Measurements from ENCODE around the gene PTPRN2.

Gene PTPRN2

DNA sequence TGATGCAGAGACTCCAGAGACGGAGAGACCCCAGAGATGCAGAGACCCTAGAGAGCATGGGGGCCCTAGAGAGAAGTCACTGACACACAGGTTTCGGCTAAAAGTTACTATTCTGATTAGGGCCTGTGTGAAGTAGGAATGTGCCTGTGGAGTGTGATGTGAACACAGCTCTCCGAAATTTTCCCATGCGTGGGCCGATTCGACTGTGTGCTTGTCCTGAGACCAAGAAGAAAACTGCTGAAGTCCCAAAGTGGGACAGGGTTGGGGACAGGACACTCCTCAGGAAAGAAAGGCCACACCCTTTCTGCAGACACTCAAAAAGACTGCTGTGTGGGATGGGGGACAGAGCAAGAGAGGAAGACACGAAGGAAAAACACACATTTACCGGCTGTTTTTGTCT lies 533.5 kb downstream of the PTPRN2 start:
- TF ChIP-seq GATA3 (IDR thresholded peaks at IDR 0.05; ENCODE audit: low read depth, low read length), result no peak
- no peak for TF ChIP-seq GATA2 (IDR thresholded peaks at IDR 0.05; ENCODE audit: low read depth, low read length)

DNA sequence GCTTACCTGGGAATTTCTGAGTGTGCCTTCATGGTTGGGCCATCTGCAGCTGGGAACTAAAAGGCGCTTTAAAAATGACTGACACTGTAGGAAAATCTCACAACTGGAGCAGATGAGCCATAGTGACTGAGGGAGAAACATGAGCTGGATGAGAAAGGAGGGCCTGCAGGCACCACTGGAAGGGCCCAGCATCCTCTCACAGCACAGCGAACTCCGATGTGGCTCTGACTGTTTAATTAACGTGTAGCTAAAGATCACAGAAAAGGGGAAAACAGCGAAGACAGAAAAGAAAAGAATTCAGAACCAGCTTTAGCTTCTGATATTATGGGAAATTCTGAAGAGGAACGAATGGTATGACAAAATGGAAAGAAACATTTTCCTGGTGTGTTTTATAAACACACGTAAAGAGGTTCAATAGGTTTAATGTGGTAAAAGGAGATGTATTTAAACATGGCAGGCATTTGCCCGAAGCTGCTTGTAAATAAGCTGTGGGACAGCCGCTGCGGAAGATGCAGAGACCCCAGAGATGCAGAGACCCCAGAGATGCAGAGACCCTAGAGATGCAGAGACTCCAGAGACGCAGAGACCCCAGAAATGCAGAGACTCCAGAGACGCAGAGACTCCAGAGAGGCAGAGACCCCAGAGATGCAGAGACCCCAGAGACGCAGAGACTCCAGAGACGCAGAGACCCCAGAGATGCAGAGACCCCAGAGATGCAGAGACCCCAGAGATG lies 534.3 kb downstream of the PTPRN2 start:
- TF ChIP-seq GATA3 (IDR thresholded peaks at IDR 0.05; ENCODE audit: low read depth, low read length) (no peak), GATA2 (IDR thresholded peaks at IDR 0.05; ENCODE audit: low read depth, low read length) (no peak)

DNA sequence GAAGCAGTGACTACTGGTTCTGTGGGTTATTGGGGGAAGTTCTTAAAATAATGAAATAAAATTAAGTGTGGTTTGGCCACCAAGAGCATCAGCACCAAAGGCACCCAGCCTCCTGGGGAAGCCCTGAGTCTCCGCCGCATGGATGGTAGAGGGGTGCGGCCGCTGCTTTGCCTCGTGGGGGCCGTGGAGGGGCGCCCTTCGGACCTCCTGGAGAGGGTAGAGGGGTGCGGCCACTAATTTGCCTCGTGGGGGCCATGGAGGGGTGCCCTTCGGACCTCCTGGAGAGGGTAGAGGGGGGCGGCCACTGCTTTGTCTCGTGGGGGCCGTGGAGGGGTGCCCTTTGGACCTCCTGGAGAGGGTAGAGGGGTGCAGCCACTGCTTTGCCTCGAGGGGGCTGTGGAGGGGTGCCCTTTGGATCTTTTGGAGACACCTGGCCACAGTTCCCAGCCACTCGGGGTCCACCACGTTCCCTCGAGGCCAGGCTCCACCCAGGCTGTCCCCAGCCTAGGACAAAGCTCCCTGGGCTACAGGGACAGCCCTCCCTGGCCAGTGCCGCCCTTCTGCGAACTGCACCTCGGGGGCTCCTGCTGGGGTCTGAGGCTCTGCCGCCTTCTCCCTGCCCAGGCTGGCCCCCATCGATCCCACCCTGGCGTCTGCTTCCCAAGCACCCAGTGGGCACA lies 535.1 kb downstream of the PTPRN2 start:
- no peak for TF ChIP-seq GATA2 (IDR thresholded peaks at IDR 0.05; ENCODE audit: low read depth, low read length)
- no peak for TF ChIP-seq GATA3 (IDR thresholded peaks at IDR 0.05; ENCODE audit: low read depth, low read length)

DNA sequence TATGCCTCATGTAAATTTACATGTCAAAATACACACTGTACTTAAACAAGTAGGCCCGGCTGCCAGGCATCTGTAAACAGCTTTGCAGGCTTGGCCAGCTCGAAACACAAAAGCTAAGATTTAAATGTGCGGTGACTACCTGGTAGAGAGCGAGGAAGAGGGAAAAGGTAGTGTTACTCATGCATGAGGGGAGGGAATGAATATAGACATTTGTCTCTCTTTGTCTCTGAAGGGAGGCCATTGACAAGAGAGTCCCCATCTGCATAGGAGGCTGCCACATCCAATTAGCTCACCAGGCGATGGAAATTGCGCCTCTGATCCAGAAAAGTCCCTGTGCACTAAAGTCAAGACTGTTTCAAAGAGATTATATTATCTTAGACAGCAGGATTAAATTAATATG lies 535.8 kb downstream of the PTPRN2 start:
- TF ChIP-seq GATA3 (IDR thresholded peaks at IDR 0.05; ENCODE audit: low read depth, low read length) (no peak), GATA2 (IDR thresholded peaks at IDR 0.05; ENCODE audit: low read depth, low read length) (no peak)

- no peak for TF ChIP-seq GATA3 (IDR thresholded peaks at IDR 0.05; ENCODE audit: low read depth, low read length)
- no peak for TF ChIP-seq GATA2 (IDR thresholded peaks at IDR 0.05; ENCODE audit: low read depth, low read length)
Observed at GRCh38 chr7:158050978-158051651, 536.5 kb downstream of the PTPRN2 start.

GRCh38 chr7:158050441-158050977 lies 537.1 kb downstream of the PTPRN2 start:
- TF ChIP-seq GATA3 (IDR thresholded peaks at IDR 0.05; ENCODE audit: low read depth, low read length) (no peak), GATA2 (IDR thresholded peaks at IDR 0.05; ENCODE audit: low read depth, low read length) (no peak)

DNA sequence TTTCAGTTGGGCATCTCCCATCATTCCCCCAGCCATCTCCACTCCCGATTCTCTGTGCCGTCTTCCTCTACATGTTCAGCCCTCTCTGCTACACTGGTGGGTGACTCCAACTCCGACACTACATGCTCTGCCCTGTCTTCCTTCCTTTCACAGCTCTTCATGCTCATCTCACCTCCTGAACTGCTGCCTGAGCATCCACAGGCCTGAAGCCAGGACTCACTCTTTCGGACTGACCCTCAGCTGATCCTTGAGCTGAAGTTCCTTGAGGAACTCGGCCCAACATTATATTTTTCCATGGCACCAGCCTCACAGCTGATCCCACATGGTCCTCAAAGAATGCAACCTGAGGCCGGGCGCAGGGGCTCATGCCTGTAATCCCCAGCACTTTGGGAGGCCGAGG lies 538.4 kb downstream of the PTPRN2 start:
- TF ChIP-seq GATA2 (IDR thresholded peaks at IDR 0.05; ENCODE audit: low read depth, low read length), result no peak
- no peak for TF ChIP-seq GATA3 (IDR thresholded peaks at IDR 0.05; ENCODE audit: low read depth, low read length)

DNA sequence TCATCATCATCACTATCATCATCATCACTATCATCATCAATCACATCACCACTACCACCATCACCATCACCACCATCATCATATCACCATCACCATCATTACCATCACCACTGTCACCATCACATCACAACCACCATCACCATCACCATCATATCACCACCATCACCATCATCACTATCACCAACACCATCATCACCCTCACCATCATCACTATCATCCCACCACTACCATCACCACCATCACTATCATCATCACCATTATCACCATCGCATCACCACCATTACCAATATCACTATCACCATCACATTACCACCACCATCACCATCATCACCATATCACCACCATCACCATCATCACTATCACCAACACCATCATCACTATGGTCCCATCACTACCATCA lies 539.1 kb downstream of the PTPRN2 start:
- TF ChIP-seq GATA3 (IDR thresholded peaks at IDR 0.05; ENCODE audit: low read depth, low read length) (no peak), GATA2 (IDR thresholded peaks at IDR 0.05; ENCODE audit: low read depth, low read length) (no peak)

DNA sequence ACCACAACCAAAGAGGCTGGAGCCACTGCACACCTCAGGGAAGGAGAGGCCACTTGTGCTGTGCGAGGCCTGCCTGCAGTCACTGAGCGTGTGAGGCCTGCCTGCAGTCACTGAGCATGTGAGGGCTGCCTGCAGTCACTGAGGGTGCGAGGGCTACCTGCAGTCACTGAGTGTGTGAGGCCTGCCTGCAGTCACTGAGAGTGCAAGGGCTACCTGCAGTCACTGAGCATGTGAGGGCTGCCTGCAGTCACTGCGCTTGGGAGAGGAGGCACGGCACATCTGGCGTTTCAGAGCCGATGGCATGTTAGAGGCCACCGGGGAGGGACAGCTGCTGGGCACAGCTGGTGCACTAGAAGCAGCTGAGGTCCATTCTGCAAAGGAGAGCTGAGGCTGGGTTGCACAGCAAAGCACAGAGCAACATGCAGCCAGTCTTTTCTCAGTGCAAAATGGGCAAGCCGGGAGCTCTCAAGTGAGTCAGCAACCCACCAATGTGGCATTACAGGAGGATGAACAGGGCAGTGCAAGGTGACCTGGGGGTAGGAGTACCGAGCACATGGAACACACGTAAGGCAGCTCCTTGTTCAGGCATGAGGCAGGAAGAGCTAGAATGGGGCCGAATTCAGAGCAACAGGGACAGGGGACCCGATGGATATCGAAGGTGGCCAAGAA lies 540.1 kb downstream of the PTPRN2 start:
- TF ChIP-seq GATA2 (IDR thresholded peaks at IDR 0.05; ENCODE audit: low read depth, low read length) (no peak), GATA3 (IDR thresholded peaks at IDR 0.05; ENCODE audit: low read depth, low read length) (no peak)

GRCh38 chr7:158044482-158044823 lies 543.2 kb downstream of the PTPRN2 start:
- TF ChIP-seq GATA3 (IDR thresholded peaks at IDR 0.05; ENCODE audit: low read depth, low read length) (no peak), GATA2 (IDR thresholded peaks at IDR 0.05; ENCODE audit: low read depth, low read length) (no peak)

DNA sequence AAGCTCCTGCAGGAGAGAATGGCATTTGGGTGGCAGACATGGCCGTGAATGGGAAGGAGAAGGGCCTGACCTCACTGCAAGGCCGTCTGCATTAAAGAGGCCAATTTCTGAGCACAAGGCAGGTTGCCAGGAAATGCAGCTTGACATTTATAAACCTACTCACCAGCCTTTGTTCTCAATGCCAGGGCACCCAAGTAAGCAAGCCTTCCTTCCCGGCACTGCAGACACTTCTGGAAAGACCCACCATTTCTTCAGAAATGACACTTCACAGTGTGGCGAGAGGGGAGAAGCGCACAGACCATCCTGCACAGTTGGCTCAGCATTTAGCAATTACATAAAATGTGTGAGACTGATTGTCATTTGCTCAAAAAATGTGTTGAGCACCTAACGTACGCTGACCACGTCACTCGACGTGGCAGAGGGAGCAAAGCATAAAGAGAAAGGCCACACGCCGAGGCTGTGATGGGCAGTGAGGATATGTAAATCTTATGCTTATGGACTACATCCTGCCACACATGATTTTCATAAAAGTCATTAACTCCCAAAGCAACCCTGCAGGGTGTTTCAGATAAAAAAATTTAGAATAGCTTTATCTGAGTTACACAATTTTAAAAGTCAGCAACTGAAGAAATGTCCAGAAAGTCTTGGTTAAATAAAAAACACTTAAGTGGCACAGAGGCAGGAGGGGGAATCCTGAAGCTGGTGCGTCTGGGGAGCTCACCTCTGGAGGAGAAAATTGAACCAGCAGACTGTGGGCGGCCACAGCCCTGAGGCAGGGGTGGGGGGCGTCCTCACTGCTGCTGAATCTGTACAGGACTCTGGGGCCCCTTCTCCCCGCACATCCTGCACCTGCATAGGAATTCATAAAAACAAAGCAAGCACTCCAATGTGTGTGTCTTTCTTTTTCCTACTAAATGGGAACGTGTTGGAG lies 543.8 kb downstream of the PTPRN2 start:
- TF ChIP-seq GATA3 (IDR thresholded peaks at IDR 0.05; ENCODE audit: low read depth, low read length), result no peak
- no peak for TF ChIP-seq GATA2 (IDR thresholded peaks at IDR 0.05; ENCODE audit: low read depth, low read length)

- no peak for TF ChIP-seq GATA2 (IDR thresholded peaks at IDR 0.05; ENCODE audit: low read depth, low read length)
- TF ChIP-seq GATA3 (IDR thresholded peaks at IDR 0.05; ENCODE audit: low read depth, low read length), result no peak
Observed at GRCh38 chr7:158042156-158042880, 545.3 kb downstream of the PTPRN2 start.

Data from SH-SY5Y (cell line).